Measurements from ENCODE around the gene ASGR2. TPM values are rescaled to one million over a fixed set of nuclear protein-coding genes. Genes with fewer than 3 reads are reported as not detected.

Gene ASGR2
- total RNA-seq, 1 experiment from 2014 or later, result not detected

- TF ChIP-seq CTCF (conservative IDR thresholded peaks at IDR 0.05; ENCODE audit: low read depth, low read length), result no peak
- TF ChIP-seq EZH2 (IDR thresholded peaks at IDR 0.05; ENCODE audit: low read length, unreplicated experiment), result no peak
- TF ChIP-seq EZH2phosphoT487 (IDR thresholded peaks at IDR 0.05; ENCODE audit: borderline replicate concordance, low read length), result no peak
- Histone ChIP-seq H3K79me2 (ENCODE audit: low read length) (no peaks in the 10 kb centered on the region), H3F3A (ENCODE audit: low read length, unreplicated experiment) (no peaks in the 10 kb centered on the region), H3K4me2 (ENCODE audit: low read length) (no peak overlapping the region), H3K4me1 (ENCODE audit: insufficient read depth, low read length) (no peaks in the 10 kb centered on the region), H3K27me3 (ENCODE audit: low read length) (no peaks in the 10 kb centered on the region), H3K4me3 (ENCODE audit: low read length) (no peak overlapping the region), H3K27ac (ENCODE audit: low read length) (no peak overlapping the region), H3K9me3 (ENCODE audit: low read length) (no peaks in the 10 kb centered on the region), H2AFZ (ENCODE audit: low read length) (no peak overlapping the region), H4K20me1 (ENCODE audit: low read length) (no peaks in the 10 kb centered on the region), H3K9ac (ENCODE audit: low read length) (no peak overlapping the region), H3K9me2 (replicated peaks; ENCODE audit: low read length) (no peaks in the 10 kb centered on the region), H3K36me3 (ENCODE audit: low read depth, low read length) (no peaks in the 10 kb centered on the region)
- BruUV-seq (replicated peaks), result no TSS peak
- CTCF ChIA-PET, result no interaction called here
- DNase-seq (no peak), ATAC-seq (no peak)
- POLR2A ChIA-PET (ENCODE audit: unreplicated experiment), result no interaction called here
- intact Hi-C loops (cut with micrococcal nuclease), result no loop called here
Measured at GRCh38 chr17:7108560-7108925, 6.1 kb downstream of the ASGR2 start.

- intact Hi-C loops (cut with micrococcal nuclease), result no loop called here
- H3K4me3 ChIP-seq (ENCODE audit: low read length), result no peak overlapping the region
- H3K27me3 ChIP-seq (ENCODE audit: low read length), result no peaks in the 10 kb centered on the region
- no peaks in the 10 kb centered on the region for H3K4me1 ChIP-seq (ENCODE audit: insufficient read depth, low read length)
- H3K9ac ChIP-seq (ENCODE audit: low read length), result no peak overlapping the region
- no peaks in the 10 kb centered on the region for H3K79me2 ChIP-seq (ENCODE audit: low read length)
- BruUV-seq (replicated peaks), result no TSS peak
- DNase-seq (no peak), ATAC-seq (no peak)
- H3K27ac ChIP-seq (ENCODE audit: low read length), result no peak overlapping the region
- no peak for TF ChIP-seq EZH2 (IDR thresholded peaks at IDR 0.05; ENCODE audit: low read length, unreplicated experiment)
- no peak for TF ChIP-seq EZH2phosphoT487 (IDR thresholded peaks at IDR 0.05; ENCODE audit: borderline replicate concordance, low read length)
- TF ChIP-seq CTCF (conservative IDR thresholded peaks at IDR 0.05; ENCODE audit: low read depth, low read length), result no peak
- no peaks in the 10 kb centered on the region for H3K9me2 ChIP-seq (replicated peaks; ENCODE audit: low read length)
- no peak overlapping the region for H2AFZ ChIP-seq (ENCODE audit: low read length)
- no peaks in the 10 kb centered on the region for H3K36me3 ChIP-seq (ENCODE audit: low read depth, low read length)
- H3F3A ChIP-seq (ENCODE audit: low read length, unreplicated experiment), result no peaks in the 10 kb centered on the region
- ChIA-PET CTCF (no interaction called here), POLR2A (ENCODE audit: unreplicated experiment) (no interaction called here)
- no peaks in the 10 kb centered on the region for H4K20me1 ChIP-seq (ENCODE audit: low read length)
- no peak overlapping the region for H3K4me2 ChIP-seq (ENCODE audit: low read length)
- H3K9me3 ChIP-seq (ENCODE audit: low read length), result no peaks in the 10 kb centered on the region
Measured at GRCh38 chr17:7107795-7108559, 6.6 kb downstream of the ASGR2 start.

- no peaks in the 10 kb centered on the region for H3K27me3 ChIP-seq (ENCODE audit: low read length)
- no peak overlapping the region for H3K9ac ChIP-seq (ENCODE audit: low read length)
- H3K36me3 ChIP-seq (ENCODE audit: low read depth, low read length), result no peaks in the 10 kb centered on the region
- DNase-seq (no peak), ATAC-seq (no peak)
- no peaks in the 10 kb centered on the region for H3K4me1 ChIP-seq (ENCODE audit: insufficient read depth, low read length)
- no peak overlapping the region for H3K27ac ChIP-seq (ENCODE audit: low read length)
- H3K4me3 ChIP-seq (ENCODE audit: low read length), result no peak overlapping the region
- intact Hi-C loops (cut with micrococcal nuclease), result no loop called here
- no TSS peak for BruUV-seq (replicated peaks)
- no peaks in the 10 kb centered on the region for H3F3A ChIP-seq (ENCODE audit: low read length, unreplicated experiment)
- H3K9me3 ChIP-seq (ENCODE audit: low read length), result no peaks in the 10 kb centered on the region
- no peak for TF ChIP-seq CTCF (conservative IDR thresholded peaks at IDR 0.05; ENCODE audit: low read depth, low read length)
- no peak for TF ChIP-seq EZH2 (IDR thresholded peaks at IDR 0.05; ENCODE audit: low read length, unreplicated experiment)
- TF ChIP-seq EZH2phosphoT487 (IDR thresholded peaks at IDR 0.05; ENCODE audit: borderline replicate concordance, low read length), result no peak
- H4K20me1 ChIP-seq (ENCODE audit: low read length), result no peaks in the 10 kb centered on the region
- ChIA-PET POLR2A (ENCODE audit: unreplicated experiment) (no interaction called here), CTCF (no interaction called here)
- no peaks in the 10 kb centered on the region for H3K9me2 ChIP-seq (replicated peaks; ENCODE audit: low read length)
- H2AFZ ChIP-seq (ENCODE audit: low read length), result no peak overlapping the region
- H3K79me2 ChIP-seq (ENCODE audit: low read length), result no peaks in the 10 kb centered on the region
- H3K4me2 ChIP-seq (ENCODE audit: low read length), result no peak overlapping the region
Measured at GRCh38 chr17:7107012-7107754, 7.4 kb downstream of the ASGR2 start.

Data from PC-3 (cell line).